Caco-2 (cell line): Measurements from ENCODE around the gene CAMK2D. TPM values are rescaled to one million over a fixed set of nuclear protein-coding genes. Genes with fewer than 3 reads are reported as not detected.

Source experiments
- BruUV-seq: library from RNA; stranded (reverse); fragments of 400-500 nt; replicated peaks from 2 replicates; lab custom pipeline; 2021; lab: Mats Ljungman, UMichigan
- CTCF ChIA-PET: fragments of 300-600 bp; sonication (Branson Sonifier 250); formaldehyde crosslinking; loops from one replicate; lab custom pipeline; 2022; ENCODE audit warnings: antibody characterized with exemption; lab: Charles Lee
- POLR2A ChIA-PET: fragments of 300-600 bp; sonication (Branson Sonifier 250); formaldehyde crosslinking; loops from one replicate; lab custom pipeline; 2022; ENCODE audit warnings: antibody characterized with exemption; lab: Charles Lee
- DNase-seq, 2 experiments: peaks; one replicate each; pipeline versions ENCODE4 v3.0.0 to v3.0.0-alpha.2; 2020 to 2022
- H3K27me3 ChIP-seq: replicated peaks from 2 replicates; pipeline ENCODE4 v1.6.0; 2011; ENCODE audit warnings: low read length; ENCODE audit not compliant: control insufficient read depth, insufficient read depth
- H3K36me3 ChIP-seq: 2 replicates; pipeline ENCODE4 v1.5.1; 2011; ENCODE audit warnings: low read length; ENCODE audit not compliant: control insufficient read depth, insufficient read depth
- H3K4me1 ChIP-seq: fragments of 250-450 bp; sonication (Bioruptor Pico); 2 replicates; pipeline ENCODE4 v1.5.1; 2020; ENCODE audit warnings: mild to moderate bottlenecking
- H3K4me3 ChIP-seq: 2 replicates; pipeline ENCODE4 v1.5.1; 2011; ENCODE audit warnings: low read depth, mild to moderate bottlenecking, control low read depth, low read length
- H3K9me3 ChIP-seq: fragments of 250-450 bp; sonication (Bioruptor Pico); 2 replicates; pipeline ENCODE4 v1.5.1; 2020; ENCODE audit warnings: mild to moderate bottlenecking, moderate library complexity
- H3K27ac Mint-ChIP-seq: one replicate; pipeline ENCODE4 v1.8.0; 2022; ENCODE audit warnings: mixed read lengths; ENCODE audit not compliant: unreplicated experiment
- H3K27me3 Mint-ChIP-seq: one replicate; pipeline ENCODE4 v1.8.0; 2022; ENCODE audit warnings: mixed read lengths; ENCODE audit not compliant: insufficient read depth, unreplicated experiment
- H3K36me3 Mint-ChIP-seq: one replicate; pipeline ENCODE4 v1.8.0; 2022; ENCODE audit warnings: mild to moderate bottlenecking, mixed read lengths; ENCODE audit not compliant: insufficient read depth, unreplicated experiment
- H3K4me1 Mint-ChIP-seq: one replicate; pipeline ENCODE4 v1.8.0; 2022; ENCODE audit warnings: low read depth, mixed read lengths; ENCODE audit not compliant: unreplicated experiment
- H3K4me3 Mint-ChIP-seq: one replicate; pipeline ENCODE4 v1.8.0; 2022; ENCODE audit warnings: mild to moderate bottlenecking, moderate library complexity, mixed read lengths; ENCODE audit not compliant: unreplicated experiment
- H3K9me3 Mint-ChIP-seq: one replicate; pipeline ENCODE4 v1.8.0; 2022; ENCODE audit warnings: mixed read lengths; ENCODE audit not compliant: unreplicated experiment
- CTCF ChIP-seq, 2 experiments: fragments of 200-600 bp in 1 of 2; IDR thresholded peaks; 1 replicate in 1 of 2; 2 replicates in 1 of 2; pipeline versions ENCODE4 v1.5.1 to v1.8.0; 2011 to 2022; ENCODE audit warnings: antibody characterized with exemption in 1 of 2, control low read depth in 1 of 2, inconsistent platforms in 1 of 2, low read depth in 1 of 2, low read length in 1 of 2, mild to moderate bottlenecking in 1 of 2, moderate library complexity in 1 of 2; ENCODE audit not compliant: insufficient read depth in 1 of 2, severe bottlenecking in 1 of 2, unreplicated experiment in 1 of 2
- intact Hi-C: fragments of 100-400 bp; cut with micrococcal nuclease; formaldehyde crosslinking; loops from one replicate; pipeline ENCODE4 v1.10.0; 2022; ENCODE audit not compliant: unreplicated experiment
- total RNA-seq: library from RNA; stranded (reverse); gene quantifications from 2 replicates; pipeline ENCODE4 v1.2.3, GENCODE V29; 2022

Gene CAMK2D
- total RNA-seq, 1 experiment from 2014 or later = 65.6 TPM

GRCh38 chr4:113621633-113622032, 139.9 kb downstream of the CAMK2D start:
- no peaks in the 10 kb centered on the region for H3K9me3 ChIP-seq
- no peak for TF ChIP-seq CTCF (IDR thresholded peaks at IDR 0.05; ENCODE audit: insufficient read depth in 1 of 2, low read depth in 1 of 2, low read length in 1 of 2, severe bottlenecking in 1 of 2, unreplicated experiment in 1 of 2)
- ChIA-PET CTCF (no interaction called here), POLR2A (no interaction called here)
- no peak for DNase-seq
- H3K27ac Mint-ChIP-seq = no peak overlapping the region
- no peaks in the 10 kb centered on the region for H3K36me3 ChIP-seq
- no peaks in the 10 kb centered on the region for H3K4me1 ChIP-seq
- no peak overlapping the region for H3K4me3 Mint-ChIP-seq
- BruUV-seq = no TSS peak
- peaks cover 13% of the 10 kb centered on the region for H3K36me3 Mint-ChIP-seq
- H3K9me3 Mint-ChIP-seq = no peaks in the 10 kb centered on the region
- intact Hi-C loops = no loop called here
- H3K4me3 ChIP-seq = no peak overlapping the region
- peaks cover 10% of the 10 kb centered on the region for H3K4me1 Mint-ChIP-seq
- H3K27me3 ChIP-seq = no peaks in the 10 kb centered on the region
- H3K27me3 Mint-ChIP-seq = no peaks in the 10 kb centered on the region

DNA sequence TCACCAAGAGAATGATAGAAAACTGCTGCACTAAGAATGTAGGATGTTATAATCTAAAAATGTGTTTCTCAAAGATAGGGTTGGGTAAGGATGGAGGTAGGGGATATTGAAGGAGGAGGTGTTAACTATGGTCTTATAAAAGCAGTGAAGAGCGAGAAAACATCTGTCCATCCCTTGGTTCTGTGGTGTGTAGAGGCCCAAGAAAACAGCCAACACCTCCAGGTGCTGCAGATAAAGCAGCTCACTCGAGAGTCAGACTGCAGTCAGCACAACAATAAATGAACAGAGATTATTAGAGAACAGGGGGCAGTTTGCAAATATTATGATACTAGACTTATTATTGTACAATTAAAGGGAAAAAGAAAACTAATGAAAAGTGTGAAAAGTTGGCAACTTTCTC, 141.5 kb downstream of the CAMK2D start:
- H3K9me3 Mint-ChIP-seq = no peaks in the 10 kb centered on the region
- no peak overlapping the region for H3K4me3 ChIP-seq
- CTCF ChIA-PET = no interaction called here
- no peaks in the 10 kb centered on the region for H3K4me1 ChIP-seq
- no peak for TF ChIP-seq CTCF (IDR thresholded peaks at IDR 0.05; ENCODE audit: insufficient read depth in 1 of 2, low read depth in 1 of 2, low read length in 1 of 2, severe bottlenecking in 1 of 2, unreplicated experiment in 1 of 2)
- H3K27me3 Mint-ChIP-seq = no peaks in the 10 kb centered on the region
- H3K36me3 Mint-ChIP-seq = peaks cover 8% of the 10 kb centered on the region
- H3K9me3 ChIP-seq = no peaks in the 10 kb centered on the region
- H3K36me3 ChIP-seq = no peaks in the 10 kb centered on the region
- no peak overlapping the region for H3K4me3 Mint-ChIP-seq
- intact Hi-C loops = no loop called here
- no peak overlapping the region for H3K27ac Mint-ChIP-seq
- no TSS peak for BruUV-seq
- no peak for DNase-seq
- H3K27me3 ChIP-seq = no peaks in the 10 kb centered on the region
- H3K4me1 Mint-ChIP-seq = no peaks in the 10 kb centered on the region
- POLR2A ChIA-PET = no interaction called here

DNA sequence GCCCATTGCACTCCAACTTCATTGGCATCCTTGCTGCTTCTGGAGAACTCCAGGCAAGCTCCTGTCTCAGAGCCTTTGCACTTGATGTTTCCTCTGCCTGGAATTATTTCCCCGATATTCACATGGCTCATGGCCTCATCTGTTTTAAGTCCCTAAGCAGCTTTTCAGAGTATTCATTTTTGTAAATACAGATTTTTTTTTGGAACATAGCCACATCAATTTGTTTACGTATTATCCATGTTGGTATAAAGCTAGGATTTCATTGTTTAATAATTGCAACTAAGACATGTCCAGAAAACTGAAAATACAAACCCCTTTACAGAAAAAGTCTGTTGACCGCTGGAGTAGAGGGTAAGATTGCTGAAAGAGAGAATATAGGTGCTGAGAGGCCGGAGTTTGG, 142.0 kb downstream of the CAMK2D start:
- BruUV-seq = no TSS peak
- ChIA-PET CTCF (no interaction called here), POLR2A (no interaction called here)
- Histone ChIP-seq H3K4me3 (no peak overlapping the region), H3K27me3 (no peaks in the 10 kb centered on the region), H3K9me3 (no peaks in the 10 kb centered on the region), H3K36me3 (no peaks in the 10 kb centered on the region), H3K4me1 (no peaks in the 10 kb centered on the region)
- Mint-ChIP-seq H3K9me3 (no peaks in the 10 kb centered on the region), H3K36me3 (peaks cover 8% of the 10 kb centered on the region), H3K4me3 (no peak overlapping the region), H3K27ac (no peak overlapping the region), H3K4me1 (no peaks in the 10 kb centered on the region), H3K27me3 (no peaks in the 10 kb centered on the region)
- DNase-seq = no peak
- TF ChIP-seq CTCF (IDR thresholded peaks at IDR 0.05; ENCODE audit: insufficient read depth in 1 of 2, low read depth in 1 of 2, low read length in 1 of 2, severe bottlenecking in 1 of 2, unreplicated experiment in 1 of 2) = no peak
- intact Hi-C loops = no loop called here
